Caco-2 (cell line): ENCODE measurements around the gene STX8. TPM values are rescaled to one million over a fixed set of nuclear protein-coding genes. Genes with fewer than 3 reads are reported as not detected.

Experiments
- Bru-seq: library from RNA; stranded (reverse); fragments of 400-500 nt; gene quantifications from one replicate; lab custom pipeline; 2021; lab: Mats Ljungman, UMichigan
- BruChase-seq, 2 experiments: library from RNA; stranded (reverse); fragments of 400-500 nt; gene quantifications; one replicate each; lab custom pipeline; 2021; lab: Mats Ljungman, UMichigan
- BruUV-seq: library from RNA; stranded (reverse); fragments of 400-500 nt; replicated peaks from 2 replicates; lab custom pipeline; 2021; lab: Mats Ljungman, UMichigan
- CTCF ChIA-PET: fragments of 300-600 bp; sonication (Branson Sonifier 250); formaldehyde crosslinking; loops from one replicate; lab custom pipeline; 2022; ENCODE audit warnings: antibody characterized with exemption; lab: Charles Lee
- POLR2A ChIA-PET: fragments of 300-600 bp; sonication (Branson Sonifier 250); formaldehyde crosslinking; loops from one replicate; lab custom pipeline; 2022; ENCODE audit warnings: antibody characterized with exemption; lab: Charles Lee
- DNase-seq, 2 experiments: peaks; one replicate each; pipeline versions ENCODE4 v3.0.0 to v3.0.0-alpha.2; 2020 to 2022
- H3K27me3 ChIP-seq: replicated peaks from 2 replicates; pipeline ENCODE4 v1.6.0; 2011; ENCODE audit warnings: low read length; ENCODE audit not compliant: control insufficient read depth, insufficient read depth
- H3K36me3 ChIP-seq: 2 replicates; pipeline ENCODE4 v1.5.1; 2011; ENCODE audit warnings: low read length; ENCODE audit not compliant: control insufficient read depth, insufficient read depth
- H3K4me1 ChIP-seq: fragments of 250-450 bp; sonication (Bioruptor Pico); 2 replicates; pipeline ENCODE4 v1.5.1; 2020; ENCODE audit warnings: mild to moderate bottlenecking
- H3K4me3 ChIP-seq: 2 replicates; pipeline ENCODE4 v1.5.1; 2011; ENCODE audit warnings: low read depth, mild to moderate bottlenecking, control low read depth, low read length
- H3K9me3 ChIP-seq: fragments of 250-450 bp; sonication (Bioruptor Pico); 2 replicates; pipeline ENCODE4 v1.5.1; 2020; ENCODE audit warnings: mild to moderate bottlenecking, moderate library complexity
- H3K27ac Mint-ChIP-seq: one replicate; pipeline ENCODE4 v1.8.0; 2022; ENCODE audit warnings: mixed read lengths; ENCODE audit not compliant: unreplicated experiment
- H3K27me3 Mint-ChIP-seq: one replicate; pipeline ENCODE4 v1.8.0; 2022; ENCODE audit warnings: mixed read lengths; ENCODE audit not compliant: insufficient read depth, unreplicated experiment
- H3K36me3 Mint-ChIP-seq: one replicate; pipeline ENCODE4 v1.8.0; 2022; ENCODE audit warnings: mild to moderate bottlenecking, mixed read lengths; ENCODE audit not compliant: insufficient read depth, unreplicated experiment
- H3K4me1 Mint-ChIP-seq: one replicate; pipeline ENCODE4 v1.8.0; 2022; ENCODE audit warnings: low read depth, mixed read lengths; ENCODE audit not compliant: unreplicated experiment
- H3K4me3 Mint-ChIP-seq: one replicate; pipeline ENCODE4 v1.8.0; 2022; ENCODE audit warnings: mild to moderate bottlenecking, moderate library complexity, mixed read lengths; ENCODE audit not compliant: unreplicated experiment
- H3K9me3 Mint-ChIP-seq: one replicate; pipeline ENCODE4 v1.8.0; 2022; ENCODE audit warnings: mixed read lengths; ENCODE audit not compliant: unreplicated experiment
- intact Hi-C: fragments of 100-400 bp; cut with micrococcal nuclease; formaldehyde crosslinking; loops from one replicate; pipeline ENCODE4 v1.10.0; 2022; ENCODE audit not compliant: unreplicated experiment
- long read RNA-seq: library from polyadenylated mRNA; stranded (forward); transcript quantifications from one replicate; pipeline ENCODE4 v2.0.0, GENCODE V29; 2022
- total RNA-seq: library from RNA; stranded (reverse); gene quantifications from 2 replicates; pipeline ENCODE4 v1.2.3, GENCODE V29; 2022
- TF ChIP-seq, protein P1 (sequence below), 2 experiments: fragments of 200-600 bp in 1 of 2; IDR thresholded peaks; 1 replicate in 1 of 2; 2 replicates in 1 of 2; pipeline versions ENCODE4 v1.5.1 to v1.8.0; 2011 to 2022; ENCODE audit warnings: antibody characterized with exemption in 1 of 2, control low read depth in 1 of 2, inconsistent platforms in 1 of 2, low read depth in 1 of 2, low read length in 1 of 2, mild to moderate bottlenecking in 1 of 2, moderate library complexity in 1 of 2; ENCODE audit not compliant: insufficient read depth in 1 of 2, severe bottlenecking in 1 of 2, unreplicated experiment in 1 of 2

Gene STX8, protein sequence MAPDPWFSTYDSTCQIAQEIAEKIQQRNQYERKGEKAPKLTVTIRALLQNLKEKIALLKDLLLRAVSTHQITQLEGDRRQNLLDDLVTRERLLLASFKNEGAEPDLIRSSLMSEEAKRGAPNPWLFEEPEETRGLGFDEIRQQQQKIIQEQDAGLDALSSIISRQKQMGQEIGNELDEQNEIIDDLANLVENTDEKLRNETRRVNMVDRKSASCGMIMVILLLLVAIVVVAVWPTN
- total RNA-seq (22.6 and 24.7 TPM in 2 replicates), Bru-seq, nascent RNA (percentile 45 among the genes with signal in this experiment), BruChase-seq, experiment 1, labeled RNA remaining after a 2-hour chase (percentile 43 among the genes with signal in this experiment), BruChase-seq, experiment 2, labeled RNA remaining after a 6-hour chase (percentile 47 among the genes with signal in this experiment)
- long read RNA-seq, transcript STX8-201 (8 exons, 1,246 nt) = major isoform, 12 of 15 reads
- long read RNA-seq, partial matches to known transcripts = 1 of 15 reads
- long read RNA-seq, other reads (novel, unspliced or antisense) = 1 of 15 reads

DNA sequence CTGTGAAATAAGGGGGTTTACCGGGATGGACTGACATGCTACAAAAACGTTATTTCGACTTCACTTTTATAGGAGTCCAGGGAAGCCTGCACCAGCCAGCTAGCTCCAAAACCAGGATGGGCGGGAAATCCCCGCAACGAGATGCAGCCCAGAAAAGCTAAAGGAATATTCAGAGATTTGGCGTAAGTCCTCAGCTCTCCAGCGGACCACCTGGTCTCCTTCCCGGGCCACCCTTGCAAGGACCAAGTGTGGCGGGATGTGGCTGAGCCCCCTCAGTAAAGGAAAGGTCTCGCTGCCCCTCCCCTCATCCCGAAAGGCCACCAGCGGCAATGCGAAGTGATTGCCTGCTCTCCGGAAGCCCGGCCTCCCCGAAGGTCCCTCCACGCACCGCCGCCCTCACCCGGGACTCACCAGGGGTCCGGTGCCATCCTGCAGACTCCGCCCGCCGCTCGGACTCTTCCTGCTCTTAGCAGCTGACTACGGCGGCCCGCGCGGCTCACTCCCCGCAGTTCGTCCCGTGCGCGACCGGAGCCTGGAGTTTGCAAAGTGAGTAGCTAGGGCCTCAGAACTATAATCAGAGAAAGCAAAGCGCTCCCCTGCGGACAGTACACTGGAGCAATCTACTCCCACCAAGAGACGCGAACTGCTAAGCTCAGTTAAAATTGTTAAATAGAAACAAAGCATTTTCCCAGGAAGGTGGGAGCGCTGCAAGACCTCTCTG is at the start of gene STX8:
Gene STX8 (minus strand): TSS at position 440 of the 721 bp plus-strand sequence. CDS start 12 bp downstream, at position 428.
- no TSS peak for BruUV-seq
- no peaks in the 10 kb centered on the region for H3K9me3 Mint-ChIP-seq
- Histone ChIP-seq H3K4me3 (peak within 1 kb of the TSS; percentile 60), H3K4me1 (0 out of 2 replicates have a peak, but pooled peaks cover 4% of the 10 kb centered on the region), H3K9me3 (no peaks in the 10 kb centered on the region), H3K36me3 (no peaks in the 10 kb centered on the region), H3K27me3 (no peaks in the 10 kb centered on the region)
- ChIA-PET POLR2A (no interaction called here), CTCF (interaction anchor here (1.4 kb wide), 1 partner anchor 193 kb away, joined by 7 read pairs; no protein-coding TSS in a partner anchor)
- TF ChIP-seq, protein P1, sequence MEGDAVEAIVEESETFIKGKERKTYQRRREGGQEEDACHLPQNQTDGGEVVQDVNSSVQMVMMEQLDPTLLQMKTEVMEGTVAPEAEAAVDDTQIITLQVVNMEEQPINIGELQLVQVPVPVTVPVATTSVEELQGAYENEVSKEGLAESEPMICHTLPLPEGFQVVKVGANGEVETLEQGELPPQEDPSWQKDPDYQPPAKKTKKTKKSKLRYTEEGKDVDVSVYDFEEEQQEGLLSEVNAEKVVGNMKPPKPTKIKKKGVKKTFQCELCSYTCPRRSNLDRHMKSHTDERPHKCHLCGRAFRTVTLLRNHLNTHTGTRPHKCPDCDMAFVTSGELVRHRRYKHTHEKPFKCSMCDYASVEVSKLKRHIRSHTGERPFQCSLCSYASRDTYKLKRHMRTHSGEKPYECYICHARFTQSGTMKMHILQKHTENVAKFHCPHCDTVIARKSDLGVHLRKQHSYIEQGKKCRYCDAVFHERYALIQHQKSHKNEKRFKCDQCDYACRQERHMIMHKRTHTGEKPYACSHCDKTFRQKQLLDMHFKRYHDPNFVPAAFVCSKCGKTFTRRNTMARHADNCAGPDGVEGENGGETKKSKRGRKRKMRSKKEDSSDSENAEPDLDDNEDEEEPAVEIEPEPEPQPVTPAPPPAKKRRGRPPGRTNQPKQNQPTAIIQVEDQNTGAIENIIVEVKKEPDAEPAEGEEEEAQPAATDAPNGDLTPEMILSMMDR (IDR thresholded peaks at IDR 0.05; ENCODE audit: insufficient read depth in 1 of 2, low read depth in 1 of 2, low read length in 1 of 2, severe bottlenecking in 1 of 2, unreplicated experiment in 1 of 2) = no peak
- H3K27ac Mint-ChIP-seq = peak within 1 kb of the TSS; percentile 66
- peak within 1 kb of the TSS; percentile 93 for H3K4me3 Mint-ChIP-seq
- peak; percentile 82 to 85 for DNase-seq
- H3K27me3 Mint-ChIP-seq = no peaks in the 10 kb centered on the region
- H3K36me3 Mint-ChIP-seq = peaks cover 14% of the 10 kb centered on the region
- H3K4me1 Mint-ChIP-seq = peaks cover 12% of the 10 kb centered on the region
- intact Hi-C loops = loop anchor here (2.0 kb wide), 2 partner anchors 69 to 101 kb away; partner anchors contain the start of gene USP43

DNA sequence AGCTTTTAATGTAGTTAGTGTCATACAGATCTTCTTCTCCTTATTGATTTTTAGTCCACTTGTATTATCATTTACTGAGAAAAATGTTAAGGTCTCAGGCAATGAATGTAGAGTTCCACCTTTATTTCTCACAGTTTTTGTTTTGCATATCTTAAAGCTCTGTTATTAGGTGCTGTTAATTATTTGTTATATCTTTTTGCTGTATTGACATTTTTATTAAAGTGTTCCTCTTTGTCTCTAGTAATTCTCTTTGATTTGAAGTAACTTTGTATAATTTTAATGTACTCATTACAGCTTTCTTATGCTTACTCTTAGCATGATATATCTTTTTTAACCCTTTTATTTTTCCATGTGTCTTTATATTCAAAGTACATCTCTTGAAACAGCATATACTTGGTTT is 47.3 kb upstream of the STX8 start:
- Histone ChIP-seq H3K36me3 (no peaks in the 10 kb centered on the region), H3K27me3 (no peaks in the 10 kb centered on the region), H3K4me1 (no peaks in the 10 kb centered on the region), H3K4me3 (no peak overlapping the region), H3K9me3 (no peaks in the 10 kb centered on the region)
- TF ChIP-seq, protein P1 (IDR thresholded peaks at IDR 0.05; ENCODE audit: insufficient read depth in 1 of 2, low read depth in 1 of 2, low read length in 1 of 2, severe bottlenecking in 1 of 2, unreplicated experiment in 1 of 2) = no peak
- CTCF ChIA-PET = no interaction called here
- BruUV-seq = no TSS peak
- no peak overlapping the region for H3K27ac Mint-ChIP-seq
- no peaks in the 10 kb centered on the region for H3K36me3 Mint-ChIP-seq
- H3K9me3 Mint-ChIP-seq = peaks cover 13% of the 10 kb centered on the region
- no peak overlapping the region for H3K4me3 Mint-ChIP-seq
- H3K27me3 Mint-ChIP-seq = no peaks in the 10 kb centered on the region
- POLR2A ChIA-PET = no interaction called here
- no peak for DNase-seq
- H3K4me1 Mint-ChIP-seq = no peaks in the 10 kb centered on the region
- intact Hi-C loops = no loop called here

DNA sequence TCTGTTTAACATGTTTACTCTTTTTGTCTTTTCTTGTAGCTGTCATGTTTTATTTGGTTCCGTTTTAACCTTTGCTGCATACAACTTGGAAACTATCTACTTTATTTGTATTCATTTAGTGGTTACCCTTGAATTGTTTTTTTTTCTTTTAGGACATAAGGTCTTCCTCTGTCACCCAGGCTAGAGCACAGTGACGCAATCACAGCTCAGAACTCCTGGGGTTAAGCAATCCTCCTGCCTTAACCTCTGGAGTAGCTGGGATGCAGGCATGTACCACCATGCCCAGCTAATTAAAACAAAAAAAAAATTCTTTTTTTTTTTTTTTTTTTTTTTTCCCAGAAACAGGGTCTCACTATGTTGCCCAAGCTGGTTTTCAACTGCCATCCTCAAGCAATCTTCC is 39.9 kb upstream of the STX8 start:
- no peak overlapping the region for H3K4me3 Mint-ChIP-seq
- H3K9me3 Mint-ChIP-seq = no peaks in the 10 kb centered on the region
- intact Hi-C loops = no loop called here
- BruUV-seq = no TSS peak
- ChIA-PET CTCF (interaction anchor here (0.6 to 0.7 kb wide), 2 partner anchors 97 to 274 kb away, joined by 3 to 5 read pairs; no protein-coding TSS in a partner anchor), POLR2A (no interaction called here)
- H3K27me3 ChIP-seq = no peaks in the 10 kb centered on the region
- no peaks in the 10 kb centered on the region for H3K4me1 Mint-ChIP-seq
- H3K27ac Mint-ChIP-seq = no peak overlapping the region
- H3K4me3 ChIP-seq = peak overlapping the region; percentile 18; the same call in 1 of the 2 replicates
- H3K36me3 Mint-ChIP-seq = no peaks in the 10 kb centered on the region
- no peaks in the 10 kb centered on the region for H3K36me3 ChIP-seq
- DNase-seq = peak in 1 of 2 experiments; percentile 1
- no peaks in the 10 kb centered on the region for H3K4me1 ChIP-seq
- no peaks in the 10 kb centered on the region for H3K9me3 ChIP-seq
- TF ChIP-seq, protein P1 (IDR thresholded peaks at IDR 0.05; ENCODE audit: insufficient read depth in 1 of 2, low read depth in 1 of 2, low read length in 1 of 2, severe bottlenecking in 1 of 2, unreplicated experiment in 1 of 2) = no peak
- no peaks in the 10 kb centered on the region for H3K27me3 Mint-ChIP-seq
